Lower lobe of right lung (tissue), 2 donors: ENCODE measurements around the gene PDE11A. TPM values are rescaled to one million over a fixed set of nuclear protein-coding genes. Genes with fewer than 3 reads are reported as not detected.

Source experiments
- ATAC-seq, 2 donors: fragments of 200-7000 bp; cut with Tn5 transposase; one replicate each; pipeline ENCODE4 v1.9.1; 2020 to 2022; ENCODE audit warnings: mild to moderate bottlenecking in 2 of 2, moderate library complexity in 2 of 2
- DNase-seq: peaks from one replicate; pipeline ENCODE4 v3.0.0-alpha.2; 2020
- H3K27ac ChIP-seq: fragments of 200-600 bp; one replicate; pipeline ENCODE4 v1.8.0; 2022
- H3K27me3 ChIP-seq: fragments of 200-600 bp; one replicate; pipeline ENCODE4 v1.8.0; 2022; ENCODE audit warnings: low read depth
- H3K36me3 ChIP-seq: fragments of 200-600 bp; one replicate; pipeline ENCODE4 v1.8.0; 2022; ENCODE audit warnings: mild to moderate bottlenecking
- H3K4me1 ChIP-seq: fragments of 200-600 bp; one replicate; pipeline ENCODE4 v1.8.0; 2022
- H3K4me3 ChIP-seq: fragments of 200-600 bp; one replicate; pipeline ENCODE4 v1.8.0; 2022; ENCODE audit warnings: mild to moderate bottlenecking
- H3K9me3 ChIP-seq: fragments of 200-600 bp; one replicate; pipeline ENCODE4 v1.8.0; 2022
- intact Hi-C: fragments of 100-400 bp; cut with DNase I; formaldehyde crosslinking; loops from one replicate; pipeline ENCODE4 v1.11.0; 2022
- total RNA-seq: library from RNA; stranded (reverse); fragmentation: NEBNext Ultra II Directional; extraction: Animal tissue kit (Norgen Biotek cat#: 25700); gene quantifications from one replicate; pipeline ENCODE4 v1.2.1, GENCODE V29; 2021
- TF ChIP-seq, protein P1 (sequence below): fragments of 200-600 bp; IDR thresholded peaks from one replicate; pipeline ENCODE4 v1.8.0; 2022; ENCODE audit warnings: antibody characterized with exemption, mild to moderate bottlenecking
- donor health status: DM: no; HTN: yes; CAD: no; lungs with severe emphysema.

Gene PDE11A
- total RNA-seq, 1 donor from 2014 or later = 0.27 TPM

- Histone ChIP-seq H3K27me3 (no peaks in the 10 kb centered on the region), H3K9me3 (no peaks in the 10 kb centered on the region), H3K4me3 (no peak overlapping the region), H3K4me1 (no peaks in the 10 kb centered on the region), H3K27ac (no peak overlapping the region), H3K36me3 (no peaks in the 10 kb centered on the region)
- DNase-seq (no peak), ATAC-seq (no peak)
- TF ChIP-seq, protein P1, sequence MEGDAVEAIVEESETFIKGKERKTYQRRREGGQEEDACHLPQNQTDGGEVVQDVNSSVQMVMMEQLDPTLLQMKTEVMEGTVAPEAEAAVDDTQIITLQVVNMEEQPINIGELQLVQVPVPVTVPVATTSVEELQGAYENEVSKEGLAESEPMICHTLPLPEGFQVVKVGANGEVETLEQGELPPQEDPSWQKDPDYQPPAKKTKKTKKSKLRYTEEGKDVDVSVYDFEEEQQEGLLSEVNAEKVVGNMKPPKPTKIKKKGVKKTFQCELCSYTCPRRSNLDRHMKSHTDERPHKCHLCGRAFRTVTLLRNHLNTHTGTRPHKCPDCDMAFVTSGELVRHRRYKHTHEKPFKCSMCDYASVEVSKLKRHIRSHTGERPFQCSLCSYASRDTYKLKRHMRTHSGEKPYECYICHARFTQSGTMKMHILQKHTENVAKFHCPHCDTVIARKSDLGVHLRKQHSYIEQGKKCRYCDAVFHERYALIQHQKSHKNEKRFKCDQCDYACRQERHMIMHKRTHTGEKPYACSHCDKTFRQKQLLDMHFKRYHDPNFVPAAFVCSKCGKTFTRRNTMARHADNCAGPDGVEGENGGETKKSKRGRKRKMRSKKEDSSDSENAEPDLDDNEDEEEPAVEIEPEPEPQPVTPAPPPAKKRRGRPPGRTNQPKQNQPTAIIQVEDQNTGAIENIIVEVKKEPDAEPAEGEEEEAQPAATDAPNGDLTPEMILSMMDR = no peak
- intact Hi-C loops = no loop called here
Observed at GRCh38 chr2:177830881-177831386, 241.6 kb downstream of the PDE11A start.

DNA sequence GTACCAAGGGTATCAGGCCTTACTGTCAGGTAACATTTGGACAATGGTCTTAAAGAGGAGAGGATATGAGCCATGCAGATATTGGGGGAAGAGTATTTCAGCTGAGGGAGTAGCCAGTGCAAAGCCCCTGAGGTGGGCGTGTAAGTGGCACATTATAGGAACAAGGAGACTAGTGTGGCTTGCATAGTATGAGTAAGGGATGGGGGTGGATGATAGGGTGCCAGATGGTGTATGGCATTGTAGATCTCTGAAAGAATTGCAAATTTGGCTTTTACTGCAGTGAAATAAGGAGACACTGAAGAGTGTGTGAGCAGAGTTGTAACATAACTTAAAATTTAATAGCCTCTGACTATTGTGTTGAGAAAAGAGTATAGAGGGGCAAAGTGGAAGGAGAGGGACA, 244.0 kb downstream of the PDE11A start:
- Histone ChIP-seq H3K4me3 (no peak overlapping the region), H3K27ac (no peak overlapping the region), H3K27me3 (no peaks in the 10 kb centered on the region), H3K4me1 (no peaks in the 10 kb centered on the region), H3K9me3 (no peaks in the 10 kb centered on the region), H3K36me3 (no peaks in the 10 kb centered on the region)
- intact Hi-C loops = no loop called here
- TF ChIP-seq, protein P1 = no peak
- DNase-seq (no peak), ATAC-seq (no peak)

DNA sequence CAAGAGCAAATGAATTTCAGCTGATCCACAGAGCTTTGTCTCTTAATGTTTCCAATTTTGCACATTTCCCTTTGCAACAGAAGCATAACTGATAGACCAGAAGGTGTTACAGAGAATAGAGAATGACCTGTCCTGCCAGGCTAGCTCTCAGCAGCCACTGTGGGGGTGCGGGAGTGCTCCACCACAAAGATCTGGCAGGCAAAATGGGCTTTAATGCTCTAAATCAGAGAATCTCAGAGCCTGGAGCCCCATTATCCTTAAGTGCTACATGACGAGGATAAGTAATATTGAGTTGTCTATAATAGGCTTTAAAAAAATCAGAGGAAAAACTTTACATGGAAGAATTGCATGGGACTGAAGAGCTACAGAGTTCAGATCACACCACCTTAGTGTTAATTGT, 245.7 kb downstream of the PDE11A start:
- intact Hi-C loops = no loop called here
- TF ChIP-seq, protein P1 = no peak
- no peaks in the 10 kb centered on the region for H3K9me3 ChIP-seq
- H3K4me1 ChIP-seq = no peaks in the 10 kb centered on the region
- H3K27me3 ChIP-seq = no peaks in the 10 kb centered on the region
- no peak overlapping the region for H3K4me3 ChIP-seq
- H3K36me3 ChIP-seq = no peaks in the 10 kb centered on the region
- no peak overlapping the region for H3K27ac ChIP-seq
- ATAC-seq (no peak), DNase-seq (no peak)

- no peak for DNase-seq
Observed at GRCh38 chr2:177822941-177823340, 249.6 kb downstream of the PDE11A start.

DNA sequence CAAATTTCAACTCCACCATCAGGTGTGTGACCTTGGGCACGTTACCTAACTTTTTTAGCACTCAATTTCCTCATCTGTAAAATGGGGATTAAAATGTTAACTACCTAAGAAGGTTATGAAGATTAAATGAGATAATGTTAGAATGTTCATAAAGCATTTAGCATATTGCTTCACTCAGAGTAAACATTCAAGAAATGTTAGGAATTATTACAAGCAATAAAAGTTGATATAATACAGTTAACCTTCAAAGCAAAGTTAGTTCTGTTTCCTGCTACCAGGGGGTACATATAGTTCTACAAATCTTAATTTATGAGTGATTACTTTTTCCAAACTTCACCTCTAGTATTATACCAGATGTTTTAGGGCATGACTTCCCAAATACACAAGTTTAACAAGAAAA, 254.2 kb downstream of the PDE11A start:
- intact Hi-C loops = no loop called here
- Histone ChIP-seq H3K4me3 (no peak overlapping the region), H3K9me3 (no peaks in the 10 kb centered on the region), H3K4me1 (no peaks in the 10 kb centered on the region), H3K36me3 (no peaks in the 10 kb centered on the region), H3K27me3 (no peaks in the 10 kb centered on the region), H3K27ac (no peak overlapping the region)
- ATAC-seq (no peak), DNase-seq (no peak)
- TF ChIP-seq, protein P1 = no peak

More at GRCh38 chr2:177822941-177823340, 249.6 kb downstream of the PDE11A start:
- no peaks in the 10 kb centered on the region for H3K36me3 ChIP-seq
- H3K9me3 ChIP-seq = no peaks in the 10 kb centered on the region
- no peak for ATAC-seq
- TF ChIP-seq, protein P1 = no peak
- H3K4me1 ChIP-seq = no peaks in the 10 kb centered on the region
- H3K27ac ChIP-seq = no peak overlapping the region
- no peak overlapping the region for H3K4me3 ChIP-seq
- intact Hi-C loops = no loop called here
- H3K27me3 ChIP-seq = no peaks in the 10 kb centered on the region

- H3K4me1 ChIP-seq = no peaks in the 10 kb centered on the region
- no peaks in the 10 kb centered on the region for H3K36me3 ChIP-seq
- H3K27me3 ChIP-seq = no peaks in the 10 kb centered on the region
- intact Hi-C loops = no loop called here
- ATAC-seq (no peak), DNase-seq (no peak)
- no peak overlapping the region for H3K4me3 ChIP-seq
- H3K27ac ChIP-seq = no peak overlapping the region
- H3K9me3 ChIP-seq = no peaks in the 10 kb centered on the region
- TF ChIP-seq, protein P1 = no peak
Observed at GRCh38 chr2:177817300-177817699, 255.3 kb downstream of the PDE11A start.
